HG02870 (cell line): ENCODE results near the gene ATXN7L1.

Experiments used
- ATAC-seq: cut with Tn5 transposase; IDR thresholded peaks from one replicate; pipeline ENCODE4 v1.9.1; 2021; ENCODE audit warnings: mild to moderate bottlenecking, moderate library complexity; ENCODE audit not compliant: unreplicated experiment

ATXN7L1 gene

DNA sequence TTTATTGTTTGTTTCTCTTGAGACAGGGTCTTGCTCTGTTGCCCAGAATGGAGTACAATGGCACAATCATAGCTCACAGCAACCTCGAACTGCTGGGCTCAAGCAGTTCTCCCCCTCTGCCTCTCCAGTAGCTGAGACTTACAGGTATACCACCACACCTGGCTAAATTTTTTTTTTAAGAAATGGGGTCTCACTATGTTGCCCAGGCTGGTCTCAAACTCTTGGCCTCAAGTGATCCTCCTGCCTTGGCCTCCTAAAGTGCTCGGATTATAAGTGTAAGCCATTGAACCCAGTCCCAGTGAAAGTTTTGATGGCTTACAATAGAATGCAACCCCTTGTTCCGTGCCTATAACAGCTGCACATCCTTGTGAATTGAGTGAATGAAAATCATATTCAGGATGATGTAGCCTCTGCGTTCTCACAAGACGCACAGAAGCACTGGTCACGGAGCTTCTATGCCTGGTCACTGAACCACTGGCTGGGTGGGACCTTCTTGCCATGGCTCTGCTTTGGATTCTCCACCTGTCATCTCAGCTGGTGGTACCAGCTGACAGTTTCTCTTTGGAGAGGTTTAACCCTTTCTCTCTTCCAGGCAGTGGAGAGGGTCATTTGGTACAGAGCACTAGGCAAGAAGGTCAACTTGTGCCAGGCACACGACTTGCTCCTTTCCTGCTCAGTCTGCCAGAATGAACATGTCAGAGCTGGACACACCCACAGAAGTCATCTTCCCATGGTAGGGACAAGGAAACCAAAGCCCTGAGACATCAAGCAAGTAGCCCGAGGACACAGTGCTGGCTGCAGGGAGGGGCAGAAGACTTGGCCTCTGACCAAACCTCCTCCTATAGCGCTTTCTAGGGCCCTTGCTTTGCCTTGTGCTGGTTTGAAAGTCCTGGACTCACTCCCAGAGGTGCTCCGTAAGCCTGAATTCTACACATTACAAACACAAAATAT, 89.6 kb downstream of the ATXN7L1 start:
- ATAC-seq: no peak

DNA sequence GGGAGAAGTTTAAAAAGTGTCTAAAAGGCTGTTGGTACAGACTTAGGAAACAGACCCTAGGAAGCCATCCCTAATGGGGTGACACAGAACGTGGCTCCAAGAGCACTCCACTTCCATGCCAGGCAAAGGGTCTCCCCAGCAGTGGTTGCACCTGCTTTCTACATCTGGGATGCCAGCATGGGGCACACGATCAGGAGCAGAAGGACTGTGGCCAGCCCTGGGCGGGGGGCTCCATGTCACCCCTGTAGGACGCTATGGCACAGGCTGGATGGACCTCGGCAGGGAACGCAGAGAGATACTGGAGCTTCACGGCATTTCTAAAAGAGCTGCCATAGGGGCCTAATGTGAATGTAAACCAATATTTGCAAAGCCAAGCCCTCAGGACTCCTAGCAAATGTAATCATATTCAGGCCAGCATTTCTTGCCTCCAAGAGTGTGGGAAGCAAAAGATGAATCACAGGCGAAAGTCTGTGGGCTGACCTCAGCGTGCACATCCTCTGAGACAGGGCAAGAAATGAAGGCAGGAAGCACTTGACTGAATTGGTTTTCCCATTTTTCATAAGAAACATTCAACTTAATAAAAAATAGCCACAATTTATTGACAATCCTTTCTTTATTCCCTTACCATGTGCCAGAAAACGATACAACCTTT, 93.9 kb downstream of the ATXN7L1 start:
- ATAC-seq: no peak

DNA sequence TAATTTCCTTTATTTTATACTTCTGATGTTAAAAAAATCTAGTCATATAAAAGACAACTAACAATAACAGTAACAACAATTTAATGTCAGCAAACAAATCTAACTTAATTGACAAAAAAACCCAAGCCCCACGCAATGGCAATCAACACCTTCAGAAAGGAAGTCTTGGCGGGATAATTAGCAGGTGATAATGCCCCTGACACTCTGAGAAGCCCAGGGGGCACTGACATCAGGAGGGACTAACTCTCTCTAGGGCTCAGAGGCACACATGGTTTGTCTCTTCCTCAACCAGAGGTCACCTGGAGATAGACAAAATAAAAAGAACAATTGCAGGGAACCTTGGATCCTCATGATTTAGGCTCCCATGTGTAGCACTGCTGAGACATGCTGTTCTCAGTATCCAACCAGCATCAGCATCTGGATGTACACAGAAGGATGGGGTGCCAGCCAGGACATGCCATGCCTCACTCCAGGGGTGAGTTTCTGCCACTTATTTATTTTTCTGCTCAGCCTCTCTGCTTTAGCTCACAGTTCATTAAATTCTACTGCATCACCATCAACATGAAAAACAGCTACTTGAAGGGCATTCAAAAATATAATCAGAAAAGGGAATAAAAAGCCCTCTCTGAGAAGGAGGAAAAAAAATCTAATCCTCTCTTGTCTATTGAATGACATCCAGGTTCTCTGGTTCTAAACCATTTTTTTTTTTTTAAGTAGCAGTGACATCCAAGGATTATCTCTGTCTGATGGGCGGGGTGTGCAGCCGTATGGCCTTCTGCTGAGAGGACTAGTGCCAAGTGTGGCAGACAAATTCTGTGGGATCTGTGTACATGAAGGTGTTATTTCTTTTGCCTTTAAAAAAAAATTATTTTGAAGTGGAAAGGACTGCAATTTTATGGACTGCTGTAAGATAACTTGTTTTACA, 96.3 kb downstream of the ATXN7L1 start:
- ATAC-seq: no peak

DNA sequence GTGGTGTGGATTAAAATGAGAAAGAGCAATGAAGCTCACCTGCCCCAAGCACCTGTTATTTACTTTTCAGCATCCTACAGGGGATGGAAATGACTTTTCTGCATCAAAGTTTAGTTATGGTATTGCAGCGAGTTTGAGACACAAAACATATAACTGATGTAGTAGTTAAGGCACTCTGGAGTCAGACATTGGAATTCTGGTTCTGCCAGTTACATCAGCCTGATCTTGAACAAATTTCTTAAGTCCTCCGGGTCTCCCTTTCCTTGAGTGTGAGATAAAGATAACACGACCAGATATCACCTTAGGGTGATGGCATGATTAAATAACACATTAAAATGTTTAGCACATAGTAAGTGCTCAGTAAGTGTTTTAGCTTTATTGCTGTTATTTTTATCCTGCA, 97.4 kb downstream of the ATXN7L1 start:
- ATAC-seq: no peak

DNA sequence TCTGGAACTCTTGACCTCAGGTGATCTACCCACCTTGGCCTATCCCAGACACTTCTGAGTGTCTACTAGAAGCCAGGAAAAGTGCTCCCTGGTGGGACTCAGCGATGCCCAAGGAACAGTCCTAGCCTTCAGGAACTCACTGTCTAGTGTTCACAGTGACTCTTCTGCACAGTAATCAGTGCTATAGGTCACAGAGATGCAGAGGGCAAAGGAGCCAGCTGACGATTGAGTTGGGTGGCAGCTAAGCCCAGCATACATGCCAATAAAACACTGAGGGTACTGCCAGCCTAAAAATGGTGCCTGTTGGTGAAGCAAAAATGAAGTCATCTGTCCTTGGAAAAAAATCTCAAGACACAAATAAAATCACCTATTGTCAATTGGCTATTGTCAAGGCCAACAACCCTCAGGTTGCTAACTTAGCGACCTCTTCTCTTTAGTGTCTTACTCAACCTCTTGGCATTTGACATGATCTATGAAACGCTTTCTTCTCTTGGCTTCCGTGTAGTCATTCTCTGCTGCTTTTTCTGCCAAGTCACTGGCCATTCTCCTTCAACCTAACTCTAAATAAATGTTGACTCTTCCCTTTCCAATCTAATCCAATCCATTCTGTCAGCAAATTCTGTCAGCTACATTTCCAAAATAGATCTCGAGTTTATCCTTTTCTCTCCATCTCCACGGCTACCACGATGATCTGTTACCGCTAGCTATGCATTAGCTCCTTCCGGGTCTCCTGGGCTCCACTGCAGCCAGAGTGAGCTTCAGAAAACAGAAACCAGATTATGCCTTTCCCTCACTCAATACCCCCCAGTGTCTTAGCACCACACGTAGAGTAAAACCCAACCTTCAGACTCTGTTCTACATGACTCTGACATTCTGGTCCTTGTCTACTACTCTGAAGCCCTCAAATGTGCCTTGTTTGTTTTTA, 99.2 kb downstream of the ATXN7L1 start:
- no peak for ATAC-seq

DNA sequence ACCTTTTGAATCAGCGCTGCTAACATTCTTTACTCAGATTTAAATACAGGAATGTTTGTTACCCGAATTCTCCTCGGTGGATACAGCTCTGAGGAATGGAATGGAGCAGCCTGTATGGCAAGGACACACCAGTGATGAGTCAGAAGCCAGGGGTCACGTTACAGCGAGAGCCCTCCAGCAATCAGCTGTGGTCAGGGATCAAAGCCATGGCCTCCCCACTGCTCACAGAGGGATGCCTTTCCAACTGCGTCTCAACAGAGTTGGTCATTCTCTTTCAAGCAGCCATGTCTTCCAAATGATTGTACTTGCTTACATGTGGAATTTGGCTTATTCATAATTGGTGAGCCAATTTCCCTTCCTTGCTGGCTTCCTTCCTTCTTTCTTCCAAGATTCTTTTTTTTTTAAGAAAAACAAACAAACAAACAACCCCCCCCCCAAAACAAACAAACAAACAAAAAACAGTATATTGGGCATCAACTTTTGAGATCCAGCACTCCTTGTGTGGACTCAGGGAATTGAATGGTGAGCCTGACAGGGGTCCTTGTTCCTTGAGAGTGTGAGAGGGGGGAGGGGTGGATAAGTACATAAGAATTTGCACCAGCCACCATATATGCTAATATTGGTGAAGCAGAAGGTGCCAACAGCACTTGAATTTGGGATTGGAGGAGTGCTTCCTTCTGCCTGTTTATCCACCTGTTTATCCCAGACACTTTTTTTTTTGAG, 100.2 kb downstream of the ATXN7L1 start:
- ATAC-seq: no peak

DNA sequence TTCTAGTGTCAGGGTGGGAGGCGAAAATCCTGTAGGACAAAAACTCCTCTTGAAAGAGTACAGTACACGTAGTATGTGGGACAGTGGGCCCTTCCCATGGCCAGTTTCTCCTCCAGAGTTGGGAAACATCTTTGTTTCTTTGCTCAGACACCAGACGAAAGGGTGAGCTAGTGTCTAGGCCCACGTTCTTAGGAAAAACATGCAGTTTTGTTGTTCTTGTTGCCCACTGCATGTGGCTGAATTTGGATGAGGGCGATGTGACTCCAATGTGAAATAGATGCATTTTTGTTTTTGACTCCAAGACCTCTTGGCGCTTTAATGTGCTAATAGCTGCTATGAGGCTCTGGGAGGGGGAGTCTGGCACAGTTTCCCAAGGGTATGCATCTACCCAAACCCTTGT, 100.8 kb downstream of the ATXN7L1 start:
- no peak for ATAC-seq

DNA sequence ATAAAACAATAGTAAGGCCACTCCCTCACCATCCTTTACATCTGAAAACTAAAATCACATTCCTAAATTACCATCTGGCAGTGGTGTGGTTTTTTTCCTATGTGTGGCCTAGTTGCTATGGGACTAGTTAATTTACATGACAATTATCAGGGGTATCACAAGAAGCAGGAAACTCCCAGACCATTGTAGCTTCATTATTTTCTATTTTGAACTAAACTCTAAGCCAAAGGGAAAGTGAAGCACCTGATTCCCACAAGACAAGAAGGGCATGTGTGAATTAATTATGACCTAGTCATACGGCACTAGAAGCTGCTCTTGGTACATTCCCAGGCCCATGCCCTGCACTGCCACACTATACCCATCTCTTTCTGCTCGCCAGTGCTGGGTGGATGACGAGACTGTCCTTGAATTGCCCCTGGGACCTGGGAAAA, 103.4 kb downstream of the ATXN7L1 start:
- no peak for ATAC-seq

DNA sequence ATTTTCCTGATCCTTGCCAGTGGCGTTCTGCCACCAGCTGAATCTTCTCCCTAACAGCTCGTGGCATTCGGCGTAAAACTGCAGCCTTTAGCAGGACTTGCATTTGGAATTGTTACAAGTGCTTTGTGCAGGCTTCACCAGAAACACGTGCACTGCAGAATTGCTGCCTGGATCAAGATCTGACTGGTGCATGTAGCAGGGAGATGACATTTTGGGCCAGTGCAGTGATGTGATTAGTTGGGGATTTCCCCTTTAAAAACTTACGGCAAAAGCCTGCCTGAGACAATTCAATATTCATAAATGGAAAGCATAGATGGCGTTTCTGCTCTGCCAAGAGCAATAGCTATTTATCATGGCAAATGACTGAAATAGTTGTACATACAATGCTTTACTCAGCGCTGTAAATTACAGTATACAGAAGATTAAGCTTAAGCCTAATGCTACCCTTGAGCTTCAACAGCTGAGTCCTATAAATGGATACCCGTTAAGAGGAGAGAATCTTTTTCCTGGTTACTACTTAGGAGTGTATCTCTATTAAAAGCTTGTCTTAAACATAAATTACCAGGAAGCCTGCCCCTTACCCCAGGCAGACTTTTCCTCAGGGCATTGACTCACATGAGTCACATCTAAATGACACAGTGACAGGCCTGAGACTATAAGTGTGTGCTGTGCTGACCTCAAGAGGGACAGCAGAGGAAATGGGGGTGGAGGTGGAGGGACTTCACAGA, 106.3 kb downstream of the ATXN7L1 start:
- no peak for ATAC-seq

DNA sequence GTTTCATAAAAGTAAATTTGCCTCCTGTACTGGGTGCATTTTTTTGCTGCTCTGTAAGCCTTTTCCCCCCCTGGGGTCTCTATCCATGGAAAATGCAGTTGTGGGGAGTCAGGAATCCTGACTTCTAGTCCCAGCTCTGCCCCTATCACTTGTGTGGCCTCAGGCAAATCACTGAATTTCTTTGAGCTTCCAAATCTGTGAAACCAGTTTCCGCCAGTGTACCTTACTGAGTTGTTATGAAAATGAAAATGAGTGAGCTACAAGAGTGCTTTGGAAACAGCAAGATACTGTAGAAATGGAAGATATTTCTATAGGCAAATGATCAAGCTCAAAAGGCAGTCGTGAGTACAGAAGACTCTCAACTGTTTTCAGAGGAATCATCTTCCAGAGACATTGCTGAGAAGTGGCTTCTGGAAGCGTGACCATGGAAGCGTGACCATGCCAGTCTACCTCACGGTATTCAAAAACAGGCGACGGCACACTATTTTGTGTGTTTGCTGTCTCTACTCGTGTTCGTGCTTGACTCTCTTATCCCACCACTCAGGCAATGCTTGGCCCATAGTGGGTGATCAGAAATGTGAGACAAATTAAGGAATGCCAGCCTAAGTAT, 107.4 kb downstream of the ATXN7L1 start:
- ATAC-seq: no peak

DNA sequence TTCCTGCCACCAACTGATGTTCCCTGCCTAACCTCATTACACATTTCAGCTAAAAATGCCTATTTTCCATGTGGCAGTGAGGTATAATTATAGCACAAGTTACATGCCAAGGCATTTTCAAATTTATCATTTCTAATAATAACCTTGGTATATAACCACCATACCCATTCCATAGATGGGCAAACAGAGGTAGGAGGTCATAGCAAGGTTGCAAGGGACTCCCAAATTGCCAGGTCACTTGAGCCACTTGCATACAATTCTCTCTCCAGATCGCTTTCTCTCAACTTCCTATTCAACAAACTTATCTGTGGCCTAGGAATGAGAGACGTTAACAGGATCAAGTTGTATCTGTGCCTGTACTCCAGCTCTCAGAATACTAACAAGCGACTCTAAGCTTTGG, 108.3 kb downstream of the ATXN7L1 start:
- no peak for ATAC-seq

DNA sequence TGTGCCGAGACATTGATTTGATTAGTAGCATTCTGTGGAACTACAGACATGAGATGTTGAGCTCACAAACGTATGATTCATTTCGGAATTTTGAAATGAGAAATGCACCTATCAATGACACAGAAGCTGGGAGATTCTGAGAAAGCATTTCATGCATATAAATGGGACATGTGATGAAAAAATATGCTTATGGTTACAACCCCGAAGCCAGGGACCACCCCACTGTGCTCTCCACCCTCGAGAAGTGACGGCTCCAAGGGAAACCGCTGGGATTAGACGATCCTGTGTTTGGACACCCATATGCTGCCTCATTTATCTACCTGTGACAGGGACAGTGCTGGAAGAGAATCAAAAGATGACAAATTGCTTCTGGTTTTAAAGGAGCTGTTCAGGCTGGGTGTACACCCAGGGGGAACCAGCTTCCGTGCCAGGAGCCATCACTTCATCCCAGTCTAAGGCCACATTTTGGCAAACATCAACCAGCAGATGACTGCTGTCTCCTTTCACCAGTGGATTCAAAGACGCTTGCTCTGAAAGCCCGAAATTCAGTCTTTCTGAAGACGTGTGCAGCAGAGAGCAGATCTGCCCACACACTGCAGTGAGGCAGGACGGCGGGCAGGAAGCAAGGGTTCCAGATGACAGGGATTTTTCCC, 109.9 kb downstream of the ATXN7L1 start:
- ATAC-seq: peak; percentile 47

DNA sequence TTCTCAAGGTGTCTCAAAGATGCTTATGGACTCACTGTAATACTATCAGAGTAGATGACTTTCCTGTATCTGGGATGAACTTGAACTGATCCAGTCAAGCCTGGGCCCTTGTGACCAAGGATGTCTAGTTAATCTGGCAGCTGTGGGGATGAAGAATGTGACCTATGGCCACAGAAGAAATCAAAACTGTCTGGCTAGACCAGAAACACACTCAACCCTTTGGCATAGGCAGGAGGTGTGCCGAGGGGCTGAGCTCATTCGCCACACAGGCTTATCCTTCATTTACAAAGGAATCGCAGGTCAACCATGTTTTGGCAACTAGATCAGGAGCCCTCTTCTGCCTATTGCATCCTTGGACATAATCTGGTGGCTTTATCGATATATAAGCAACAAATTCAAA, 110.6 kb downstream of the ATXN7L1 start:
- ATAC-seq: no peak

DNA sequence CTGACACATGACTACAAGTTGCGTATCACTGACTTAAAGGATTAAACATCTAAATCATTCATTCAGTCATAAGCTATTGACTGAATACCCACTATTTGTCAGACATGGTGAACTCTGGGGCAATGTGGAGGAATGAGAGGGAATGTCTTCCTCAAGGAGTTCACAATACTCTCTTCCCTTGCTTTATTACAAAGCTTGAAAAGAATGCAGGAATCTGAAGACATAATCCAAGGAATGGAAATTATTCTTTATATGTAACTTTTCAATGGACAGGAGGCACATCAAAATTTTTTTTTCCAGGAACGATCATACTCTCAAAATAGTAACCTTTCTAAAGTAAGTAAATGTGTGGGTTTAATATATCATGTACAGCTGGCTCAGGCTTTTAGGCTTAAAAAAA, 111.9 kb downstream of the ATXN7L1 start:
- ATAC-seq: no peak

DNA sequence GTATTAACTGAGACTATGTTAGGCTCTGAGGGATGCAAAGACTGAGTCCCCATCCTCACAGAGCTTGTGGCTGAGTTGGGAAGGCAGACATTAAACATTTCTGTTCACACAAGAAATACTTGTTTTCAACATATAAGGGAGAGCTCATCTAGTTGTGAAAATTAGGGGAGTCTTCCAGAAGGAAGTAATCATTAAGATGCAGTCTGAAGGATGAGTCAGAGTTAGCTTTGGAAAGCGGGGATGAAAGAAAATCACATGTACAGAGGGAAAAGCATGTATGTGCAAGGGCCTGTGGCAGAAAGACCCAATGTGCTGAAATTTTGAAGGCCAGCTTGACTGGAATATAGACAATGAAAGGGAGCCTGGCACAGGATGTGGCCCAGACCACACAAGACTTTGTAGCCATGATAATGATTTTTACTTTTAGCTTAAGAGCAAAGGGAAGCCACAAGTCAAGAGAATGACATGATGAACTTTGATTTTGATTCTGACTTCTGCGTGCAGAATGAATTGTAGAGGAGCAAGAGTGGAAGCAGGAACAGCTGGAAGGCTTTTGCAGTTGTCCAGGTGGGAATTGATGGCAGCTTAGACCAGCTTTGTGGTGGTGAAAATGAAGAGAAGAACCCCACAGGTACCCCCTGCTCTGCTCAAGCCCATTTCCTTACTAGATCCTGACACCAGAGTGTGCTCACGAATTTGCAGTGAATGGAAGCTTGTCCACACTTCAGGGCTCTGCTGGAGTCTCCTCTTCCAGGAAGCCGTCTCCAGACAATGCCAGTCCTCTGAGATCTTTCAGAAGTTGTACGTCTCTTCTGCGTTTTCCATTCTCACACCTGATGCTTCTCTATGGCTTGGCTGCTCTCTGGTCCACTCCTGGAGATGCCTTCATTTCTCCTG, 115.6 kb downstream of the ATXN7L1 start:
- no peak for ATAC-seq

DNA sequence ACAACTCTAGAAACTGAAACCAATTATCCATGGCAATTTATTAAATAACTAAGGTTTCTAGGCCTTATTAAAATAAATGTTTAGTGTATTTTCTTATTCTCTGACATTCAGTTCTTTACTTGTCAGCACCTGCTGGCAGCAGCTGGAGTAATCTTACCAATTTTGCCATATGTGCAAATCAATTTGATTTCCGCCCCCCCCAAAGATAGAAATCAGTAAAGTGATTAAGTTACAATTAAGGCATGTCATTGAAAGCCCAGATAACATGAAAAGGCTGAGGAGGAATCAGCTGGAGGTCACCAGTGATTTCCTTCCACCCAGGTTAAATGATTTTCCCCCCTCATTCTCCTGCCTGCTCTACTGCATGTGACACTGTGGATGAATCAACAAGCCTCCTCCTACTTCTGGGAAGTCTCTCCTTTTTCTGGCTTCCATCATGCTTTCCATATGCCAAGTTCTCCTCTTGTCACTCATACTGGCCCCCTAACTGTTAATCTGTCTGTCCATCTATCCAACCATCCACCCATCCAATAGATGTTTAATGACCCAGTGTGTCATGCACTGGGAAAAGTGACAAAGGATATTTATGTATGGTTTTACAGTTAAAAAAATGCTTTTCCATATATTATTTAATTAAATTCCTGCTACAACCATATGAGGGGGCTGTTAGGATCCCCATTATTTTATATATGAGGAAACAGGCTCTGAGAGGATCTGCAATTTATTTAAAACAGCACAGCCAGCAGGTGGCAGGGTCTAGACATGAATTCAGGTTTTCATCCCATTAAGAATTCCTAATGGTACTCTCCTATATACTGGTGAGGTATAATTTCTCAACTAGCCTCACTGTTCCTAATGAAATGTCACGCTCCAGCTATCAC, 116.5 kb downstream of the ATXN7L1 start:
- ATAC-seq: no peak
